ENCODE measurements around the gene MED13L. TPM values are rescaled to one million over a fixed set of nuclear protein-coding genes. Genes with fewer than 3 reads are reported as not detected.

Gene MED13L
- polyA plus RNA-seq, 1 of the 3 experiments (the other 2 are of a cell fraction): 17.1 TPM

DNA sequence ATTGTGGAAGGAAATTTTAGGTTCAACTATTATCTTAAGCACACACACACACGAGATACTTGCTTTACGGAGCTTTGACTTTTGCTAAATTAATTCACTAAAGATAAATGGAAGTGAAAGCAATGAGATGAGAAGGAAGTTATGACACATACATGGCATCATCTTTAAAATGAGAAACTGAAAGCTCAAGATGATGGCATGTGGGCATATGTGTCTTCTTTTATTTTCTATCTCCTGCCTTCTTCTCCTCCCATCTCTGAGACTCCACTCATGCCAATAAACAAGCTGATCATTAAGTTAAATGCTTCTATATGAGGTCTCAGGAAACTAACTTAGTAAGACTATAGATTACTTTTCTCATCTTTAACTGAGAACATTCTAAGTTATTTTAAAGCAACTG lies 216.7 kb downstream of the MED13L start:
- no peak for DNase-seq
- Histone ChIP-seq H3K9ac (no peak overlapping the region), H3K4me1 (ENCODE audit: control insufficient read depth in 1 of 2, insufficient read depth in 2 of 2, low read depth in 1 of 2, low read length in 1 of 2) (peaks cover 2 to 4% of the 10 kb centered on the region in 2 experiments; a peak in 2 of 4 replicates), H3F3A (replicated peaks; ENCODE audit: insufficient read depth) (peaks cover 23% of the 10 kb centered on the region), H3K4me2 (peak overlapping the region; percentile 60; the same call in 1 of the 2 replicates), H3K36me3 (replicated peaks in 1 of 2; ENCODE audit: control insufficient read depth in 1 of 2, insufficient read depth in 2 of 2, low read length in 1 of 2) (peaks cover 0 to 12% of the 10 kb centered on the region in 2 experiments), H3K4me3 (ENCODE audit: low read depth in 2 of 2, low read length in 1 of 2) (no peak overlapping the region; a peak in 1 of 4 replicates), H3K9me2 (no peaks in the 10 kb centered on the region), H3K27ac (ENCODE audit: low read depth in 2 of 2, low read length in 1 of 2) (peak overlapping the region in 1 of 2 experiments; percentile 57; a peak in 2 of 4 replicates), H3K79me2 (ENCODE audit: insufficient read depth) (peaks cover 98% of the 10 kb centered on the region), H4K20me1 (ENCODE audit: insufficient read depth) (peaks cover 94% of the 10 kb centered on the region), H3K27me3 (ENCODE audit: insufficient read depth) (no peaks in the 10 kb centered on the region), H3K9me3 (no peaks in the 10 kb centered on the region), H2AFZ (ENCODE audit: low read depth) (no peak overlapping the region)
- TF ChIP-seq, protein P1, sequence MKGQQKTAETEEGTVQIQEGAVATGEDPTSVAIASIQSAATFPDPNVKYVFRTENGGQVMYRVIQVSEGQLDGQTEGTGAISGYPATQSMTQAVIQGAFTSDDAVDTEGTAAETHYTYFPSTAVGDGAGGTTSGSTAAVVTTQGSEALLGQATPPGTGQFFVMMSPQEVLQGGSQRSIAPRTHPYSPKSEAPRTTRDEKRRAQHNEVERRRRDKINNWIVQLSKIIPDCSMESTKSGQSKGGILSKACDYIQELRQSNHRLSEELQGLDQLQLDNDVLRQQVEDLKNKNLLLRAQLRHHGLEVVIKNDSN (IDR thresholded peaks at IDR 0.05; ENCODE audit: borderline replicate concordance, low read depth): no peak
- peak; percentile 36; the same call in 1 of the 2 replicates for TF ChIP-seq FOSL2 (IDR thresholded peaks at IDR 0.05; ENCODE audit: borderline replicate concordance, low read depth)
- ChIA-PET CTCF (no interaction called here), POLR2A (no interaction called here)
- 81% methylated on average over 2 of the region's 2 CpGs for WGBS (ENCODE audit: low lambda C conversion rate)

DNA sequence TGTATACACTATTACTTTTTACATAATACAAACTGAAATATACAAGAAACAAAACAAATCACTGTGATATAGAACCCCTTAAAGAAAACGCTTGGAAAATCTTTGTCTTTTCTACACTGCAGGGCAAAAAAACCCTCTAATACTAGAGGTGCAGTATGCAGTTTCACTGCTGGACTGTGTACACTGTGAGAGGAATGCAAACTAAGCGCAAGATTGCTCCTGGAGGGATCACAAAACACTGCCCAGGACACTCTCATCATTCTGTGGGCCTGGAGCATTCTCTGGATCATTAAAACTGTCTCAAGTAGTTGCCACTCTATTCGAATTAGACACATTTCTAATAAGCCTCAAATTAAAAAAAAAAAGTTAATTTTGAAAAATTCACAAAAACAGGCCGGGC lies 217.6 kb downstream of the MED13L start:
- peaks cover 0 to 9% of the 10 kb centered on the region in 2 experiments for H3K36me3 ChIP-seq (replicated peaks in 1 of 2; ENCODE audit: control insufficient read depth in 1 of 2, insufficient read depth in 2 of 2, low read length in 1 of 2)
- no peaks in the 10 kb centered on the region for H3K4me1 ChIP-seq (ENCODE audit: control insufficient read depth in 1 of 2, insufficient read depth in 2 of 2, low read depth in 1 of 2, low read length in 1 of 2)
- DNase-seq: no peak
- TF ChIP-seq NFIC (IDR thresholded peaks at IDR 0.05; ENCODE audit: borderline replicate concordance) (no peak), RFX5 (IDR thresholded peaks at IDR 0.05; ENCODE audit: low read length) (no peak), FOSL2 (IDR thresholded peaks at IDR 0.05; ENCODE audit: borderline replicate concordance, low read depth) (no peak), JUND (IDR thresholded peaks at IDR 0.05) (no peak), ELF1 (IDR thresholded peaks at IDR 0.05) (no peak), YY1 (IDR thresholded peaks at IDR 0.05; ENCODE audit: low read depth) (no peak), EZH2phosphoT487 (IDR thresholded peaks at IDR 0.05; ENCODE audit: borderline replicate concordance, low read depth) (no peak), RAD21 (IDR thresholded peaks at IDR 0.05; ENCODE audit: low read length) (no peak), MEF2A (IDR thresholded peaks at IDR 0.05; ENCODE audit: borderline replicate concordance, low read depth) (no peak), MXI1 (IDR thresholded peaks at IDR 0.05; ENCODE audit: low read depth, low read length) (no peak)
- TF ChIP-seq, protein P2, sequence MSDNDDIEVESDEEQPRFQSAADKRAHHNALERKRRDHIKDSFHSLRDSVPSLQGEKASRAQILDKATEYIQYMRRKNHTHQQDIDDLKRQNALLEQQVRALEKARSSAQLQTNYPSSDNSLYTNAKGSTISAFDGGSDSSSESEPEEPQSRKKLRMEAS (IDR thresholded peaks at IDR 0.05; ENCODE audit: low read depth): no peak
- H3K9me3 ChIP-seq: no peaks in the 10 kb centered on the region
- peaks cover 98% of the 10 kb centered on the region for H3K79me2 ChIP-seq (ENCODE audit: insufficient read depth)
- no peaks in the 10 kb centered on the region for H3K9me2 ChIP-seq
- POLR2A ChIA-PET: no interaction called here
- peaks cover 23% of the 10 kb centered on the region for H3F3A ChIP-seq (replicated peaks; ENCODE audit: insufficient read depth)
- 87% methylated on average over 4 of the region's 4 CpGs for WGBS (ENCODE audit: low lambda C conversion rate)
- CTCF ChIA-PET: no interaction called here
- no peak overlapping the region for H3K9ac ChIP-seq
- peak overlapping the region in 1 of 2 experiments; percentile 57; a peak in 1 of 4 replicates for H3K27ac ChIP-seq (ENCODE audit: low read depth in 2 of 2, low read length in 1 of 2)
- H2AFZ ChIP-seq (ENCODE audit: low read depth): no peak overlapping the region
- H3K4me3 ChIP-seq (ENCODE audit: low read depth in 2 of 2, low read length in 1 of 2): no peak overlapping the region
- H4K20me1 ChIP-seq (ENCODE audit: insufficient read depth): peaks cover 95% of the 10 kb centered on the region
- H3K4me2 ChIP-seq: no peak overlapping the region
- no peaks in the 10 kb centered on the region for H3K27me3 ChIP-seq (ENCODE audit: insufficient read depth)

DNA sequence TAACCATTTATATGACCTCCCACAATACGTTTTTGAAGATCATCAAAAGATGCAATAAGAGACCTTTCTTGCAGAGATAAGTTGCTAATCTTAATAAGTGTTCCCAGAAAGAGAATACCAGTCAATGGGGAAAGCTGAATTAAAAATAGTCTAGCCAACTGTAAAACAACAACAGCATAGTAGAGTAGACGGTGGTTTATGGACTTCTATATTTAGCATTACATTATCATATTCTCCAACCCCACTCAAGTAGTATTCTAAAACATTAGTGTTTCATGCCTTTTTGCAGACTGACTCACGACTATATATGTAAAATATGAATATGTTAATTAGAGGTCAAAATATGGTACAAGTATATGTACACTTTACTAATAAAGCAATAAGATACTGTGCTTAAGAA lies 218.9 kb downstream of the MED13L start:
- peaks cover 96% of the 10 kb centered on the region for H4K20me1 ChIP-seq (ENCODE audit: insufficient read depth)
- DNase-seq: no peak
- H3K4me3 ChIP-seq (ENCODE audit: low read depth in 2 of 2, low read length in 1 of 2): no peak overlapping the region
- H3K4me2 ChIP-seq: no peak overlapping the region
- H3K79me2 ChIP-seq (ENCODE audit: insufficient read depth): peaks cover 98% of the 10 kb centered on the region
- no peaks in the 10 kb centered on the region for H3K9me2 ChIP-seq
- H2AFZ ChIP-seq (ENCODE audit: low read depth): no peak overlapping the region
- TF ChIP-seq FOXJ3 (CRISPR knock-in tag; IDR thresholded peaks at IDR 0.05): no peak
- no peak for TF ChIP-seq CHD2 (IDR thresholded peaks at IDR 0.05; ENCODE audit: low read length, partially characterized antibody)
- no peak for TF ChIP-seq ELF1 (IDR thresholded peaks at IDR 0.05)
- TF ChIP-seq GATA2 (CRISPR knock-in tag; IDR thresholded peaks at IDR 0.05): no peak
- TF ChIP-seq, protein P3, sequence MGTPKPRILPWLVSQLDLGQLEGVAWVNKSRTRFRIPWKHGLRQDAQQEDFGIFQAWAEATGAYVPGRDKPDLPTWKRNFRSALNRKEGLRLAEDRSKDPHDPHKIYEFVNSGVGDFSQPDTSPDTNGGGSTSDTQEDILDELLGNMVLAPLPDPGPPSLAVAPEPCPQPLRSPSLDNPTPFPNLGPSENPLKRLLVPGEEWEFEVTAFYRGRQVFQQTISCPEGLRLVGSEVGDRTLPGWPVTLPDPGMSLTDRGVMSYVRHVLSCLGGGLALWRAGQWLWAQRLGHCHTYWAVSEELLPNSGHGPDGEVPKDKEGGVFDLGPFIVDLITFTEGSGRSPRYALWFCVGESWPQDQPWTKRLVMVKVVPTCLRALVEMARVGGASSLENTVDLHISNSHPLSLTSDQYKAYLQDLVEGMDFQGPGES (IDR thresholded peaks at IDR 0.05; ENCODE audit: low read depth, low read length): no peak
- no peak for TF ChIP-seq MXI1 (IDR thresholded peaks at IDR 0.05; ENCODE audit: low read depth, low read length)
- no peak overlapping the region for H3K9ac ChIP-seq
- H3K27me3 ChIP-seq (ENCODE audit: insufficient read depth): no peaks in the 10 kb centered on the region
- 91% methylated on average over 3 of the region's 3 CpGs for WGBS (ENCODE audit: low lambda C conversion rate)
- peaks cover 30% of the 10 kb centered on the region for H3F3A ChIP-seq (replicated peaks; ENCODE audit: insufficient read depth)
- ChIA-PET CTCF (interaction anchor here (1.1 kb wide), 1 partner anchor 9 kb away, joined by 4 read pairs; no protein-coding TSS in a partner anchor), POLR2A (no interaction called here)
- no peaks in the 10 kb centered on the region for H3K9me3 ChIP-seq
- H3K36me3 ChIP-seq (replicated peaks in 1 of 2; ENCODE audit: control insufficient read depth in 1 of 2, insufficient read depth in 2 of 2, low read length in 1 of 2): peaks cover 0 to 9% of the 10 kb centered on the region in 2 experiments
- H3K4me1 ChIP-seq (ENCODE audit: control insufficient read depth in 1 of 2, insufficient read depth in 2 of 2, low read depth in 1 of 2, low read length in 1 of 2): peaks cover 0 to 9% of the 10 kb centered on the region in 2 experiments; a peak in 2 of 4 replicates
- H3K27ac ChIP-seq (ENCODE audit: low read depth in 2 of 2, low read length in 1 of 2): no peak overlapping the region

Data from SK-N-SH (cell line).